BLaER1 (cell line): ENCODE measurements around the gene SBSN.

Experiments
- H3K27ac ChIP-seq: shearing (Covaris generic); formaldehyde crosslinking; 2 replicates; pipeline ENCODE4 v1.8.1; 2022
- H3K27me3 ChIP-seq: shearing (Covaris generic); formaldehyde crosslinking; 2 replicates; pipeline ENCODE4 v1.8.1; 2022
- H3K36me3 ChIP-seq: shearing (Covaris generic); formaldehyde crosslinking; 2 replicates; pipeline ENCODE4 v1.8.1; 2022
- H3K4me1 ChIP-seq: shearing (Covaris generic); formaldehyde crosslinking; 2 replicates; pipeline ENCODE4 v1.8.1; 2022
- H3K4me2 ChIP-seq: shearing (Covaris generic); formaldehyde crosslinking; 2 replicates; pipeline ENCODE4 v1.8.1; 2022
- H3K4me3 ChIP-seq: shearing (Covaris generic); formaldehyde crosslinking; 2 replicates; pipeline ENCODE4 v1.8.1; 2022
- H3K9ac ChIP-seq: shearing (Covaris generic); formaldehyde crosslinking; 2 replicates; pipeline ENCODE4 v1.8.1; 2022
- H3K9me3 ChIP-seq: shearing (Covaris generic); formaldehyde crosslinking; 2 replicates; pipeline ENCODE4 v1.8.1; 2022
- H4K20me1 ChIP-seq: shearing (Covaris generic); formaldehyde crosslinking; 2 replicates; pipeline ENCODE4 v1.8.1; 2022
- Cebpa-rat ChIP-seq: shearing (Covaris generic); IDR thresholded peaks from 2 replicates; pipeline ENCODE4 v1.8.1; 2022

The SBSN gene

GRCh38 chr19:35545001-35545854, 17.1 kb upstream of the SBSN start, which contains the start of gene TMEM147:
Gene TMEM147 (plus strand): TSS chr19:35545626. CDS start chr19:35545740, 114 bp downstream.
- Histone ChIP-seq H3K4me2 (peak within 1 kb of the TSS; percentile 93), H3K4me1 (peaks cover 21% of the 10 kb centered on the region), H3K27ac (peak within 1 kb of the TSS; percentile 94), H4K20me1 (peaks cover 36% of the 10 kb centered on the region; the same call in 1 of the 2 replicates), H3K9me3 (no peaks in the 10 kb centered on the region), H3K9ac (peak within 1 kb of the TSS; percentile 95), H3K36me3 (peaks cover 61% of the 10 kb centered on the region), H3K27me3 (no peaks in the 10 kb centered on the region), H3K4me3 (peak within 1 kb of the TSS; percentile 96)
- TF ChIP-seq Cebpa-rat: no peak

- peak overlapping the region; percentile 96 for H3K4me3 ChIP-seq
- TF ChIP-seq Cebpa-rat: no peak
- H3K4me2 ChIP-seq: peak overlapping the region; percentile 93
- H3K27me3 ChIP-seq: no peaks in the 10 kb centered on the region
- peaks cover 21% of the 10 kb centered on the region for H3K4me1 ChIP-seq
- peak overlapping the region; percentile 94; the same call in 1 of the 2 replicates for H3K27ac ChIP-seq
- no peaks in the 10 kb centered on the region for H3K9me3 ChIP-seq
- H3K36me3 ChIP-seq: peaks cover 55% of the 10 kb centered on the region
- H3K9ac ChIP-seq: peak overlapping the region; percentile 95
- peaks cover 26% of the 10 kb centered on the region; the same call in 1 of the 2 replicates for H4K20me1 ChIP-seq
These were observed 16.1 kb upstream of the SBSN start for GRCh38 chr19:35544110-35544802.

GRCh38 chr19:35543280-35544109, 15.4 kb upstream of the SBSN start:
- H4K20me1 ChIP-seq: peaks cover 22% of the 10 kb centered on the region; the same call in 1 of the 2 replicates
- peak overlapping the region; percentile 93 for H3K4me2 ChIP-seq
- H3K27ac ChIP-seq: no peak overlapping the region
- H3K9ac ChIP-seq: no peak overlapping the region; the same call in 1 of the 2 replicates
- peaks cover 49% of the 10 kb centered on the region for H3K36me3 ChIP-seq
- H3K9me3 ChIP-seq: no peaks in the 10 kb centered on the region
- no peak overlapping the region for H3K4me3 ChIP-seq
- peaks cover 21% of the 10 kb centered on the region for H3K4me1 ChIP-seq
- no peaks in the 10 kb centered on the region for H3K27me3 ChIP-seq
- no peak for TF ChIP-seq Cebpa-rat

- no peak overlapping the region for H3K27ac ChIP-seq
- H3K27me3 ChIP-seq: no peaks in the 10 kb centered on the region
- H3K36me3 ChIP-seq: peaks cover 36% of the 10 kb centered on the region
- H4K20me1 ChIP-seq: peaks cover 10% of the 10 kb centered on the region; the same call in 1 of the 2 replicates
- H3K4me1 ChIP-seq: peaks cover 21% of the 10 kb centered on the region
- no peak overlapping the region for H3K4me3 ChIP-seq
- no peak overlapping the region for H3K4me2 ChIP-seq
- no peak for TF ChIP-seq Cebpa-rat
- H3K9me3 ChIP-seq: no peaks in the 10 kb centered on the region
- no peak overlapping the region for H3K9ac ChIP-seq
These were observed 14.1 kb upstream of the SBSN start for GRCh38 chr19:35542209-35542608.

GRCh38 chr19:35540356-35540927, 12.3 kb upstream of the SBSN start:
- Histone ChIP-seq H3K9me3 (no peaks in the 10 kb centered on the region), H3K4me2 (no peak overlapping the region), H3K36me3 (peaks cover 30% of the 10 kb centered on the region), H4K20me1 (no peaks in the 10 kb centered on the region), H3K27me3 (no peaks in the 10 kb centered on the region), H3K4me1 (peaks cover 10% of the 10 kb centered on the region), H3K4me3 (no peak overlapping the region), H3K27ac (no peak overlapping the region), H3K9ac (no peak overlapping the region)
- no peak for TF ChIP-seq Cebpa-rat

- H3K9ac ChIP-seq: no peak overlapping the region
- H3K27ac ChIP-seq: no peak overlapping the region
- H3K4me1 ChIP-seq: peaks cover 9% of the 10 kb centered on the region
- H3K4me3 ChIP-seq: no peak overlapping the region
- no peaks in the 10 kb centered on the region for H3K27me3 ChIP-seq
- no peaks in the 10 kb centered on the region for H3K9me3 ChIP-seq
- H3K36me3 ChIP-seq: peaks cover 30% of the 10 kb centered on the region
- H3K4me2 ChIP-seq: no peak overlapping the region
- no peaks in the 10 kb centered on the region for H4K20me1 ChIP-seq
- TF ChIP-seq Cebpa-rat: no peak
These were observed 11.7 kb upstream of the SBSN start for GRCh38 chr19:35539850-35540249.

GRCh38 chr19:35539314-35539713, 11.2 kb upstream of the SBSN start:
- Histone ChIP-seq H3K27ac (no peak overlapping the region), H3K4me2 (no peak overlapping the region), H3K9ac (no peak overlapping the region), H4K20me1 (no peaks in the 10 kb centered on the region), H3K27me3 (peaks cover 3% of the 10 kb centered on the region; the same call in 1 of the 2 replicates), H3K36me3 (peaks cover 30% of the 10 kb centered on the region), H3K4me1 (peaks cover 4% of the 10 kb centered on the region), H3K9me3 (no peaks in the 10 kb centered on the region), H3K4me3 (no peak overlapping the region)
- TF ChIP-seq Cebpa-rat: no peak

- H3K9ac ChIP-seq: no peak overlapping the region
- H3K4me2 ChIP-seq: no peak overlapping the region
- no peak overlapping the region for H3K27ac ChIP-seq
- H4K20me1 ChIP-seq: no peaks in the 10 kb centered on the region
- 0 out of 2 replicates have a peak, but pooled peaks cover under 1% of the 10 kb centered on the region for H3K36me3 ChIP-seq
- H3K9me3 ChIP-seq: no peaks in the 10 kb centered on the region
- TF ChIP-seq Cebpa-rat: no peak
- peaks cover 11% of the 10 kb centered on the region; the same call in 1 of the 2 replicates for H3K4me1 ChIP-seq
- H3K4me3 ChIP-seq: no peak overlapping the region
- peaks cover 20% of the 10 kb centered on the region; the same call in 1 of the 2 replicates for H3K27me3 ChIP-seq
These were observed 6.8 kb upstream of the SBSN start for GRCh38 chr19:35534803-35535480.
